ENCODE results near the gene TPPP. TPM values are rescaled to one million over a fixed set of nuclear protein-coding genes. Genes with fewer than 3 reads are reported as not detected.
A peak's percentile ranks its signal among the peaks of the same experiment; 100 is the strongest.

TPPP gene
- total and polyA plus RNA-seq, 9 donors: 1.1 to 8.8 (median 2.3) TPM

DNA sequence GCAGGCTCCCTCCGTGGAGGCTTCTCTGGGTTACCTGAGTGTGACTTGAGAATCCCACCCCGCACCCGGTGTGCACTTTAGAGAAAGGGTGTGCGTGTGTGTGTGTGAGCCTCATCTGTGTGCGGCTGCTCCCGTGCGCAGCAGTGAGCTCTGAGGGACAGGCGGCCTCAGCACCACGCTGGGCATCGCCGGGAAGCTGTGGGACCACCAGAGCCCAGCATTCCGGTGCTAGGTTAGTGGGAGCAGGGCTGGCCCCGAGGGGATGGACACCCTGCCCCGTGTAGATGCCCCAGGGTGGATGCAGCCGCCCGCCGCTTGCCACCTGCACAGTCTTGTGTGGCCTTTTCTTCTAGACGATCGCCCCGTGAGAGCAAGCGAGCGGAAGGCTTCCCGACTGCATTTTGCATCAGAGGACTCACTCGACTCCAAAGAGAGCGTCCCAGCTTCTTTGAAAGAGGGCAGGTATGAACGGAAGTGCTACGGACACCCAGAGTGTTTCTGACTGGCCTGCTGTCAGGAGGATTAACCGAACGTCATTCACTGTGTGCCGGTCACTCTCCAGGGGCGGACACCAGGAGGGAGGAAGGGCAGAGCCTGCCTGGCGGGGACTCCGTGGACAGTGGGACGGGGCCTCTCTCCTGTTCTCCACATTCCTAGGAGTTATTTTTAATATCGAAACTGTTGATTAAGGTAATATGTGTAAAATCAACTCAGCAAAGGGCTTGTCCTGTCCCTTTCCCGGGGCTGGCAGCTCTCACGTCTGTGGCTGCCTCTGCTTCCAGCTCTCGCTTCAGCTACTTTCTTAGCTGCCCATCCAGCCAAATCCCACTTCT is 68.8 kb downstream of the TPPP start:
- TF ChIP-seq, protein P1, sequence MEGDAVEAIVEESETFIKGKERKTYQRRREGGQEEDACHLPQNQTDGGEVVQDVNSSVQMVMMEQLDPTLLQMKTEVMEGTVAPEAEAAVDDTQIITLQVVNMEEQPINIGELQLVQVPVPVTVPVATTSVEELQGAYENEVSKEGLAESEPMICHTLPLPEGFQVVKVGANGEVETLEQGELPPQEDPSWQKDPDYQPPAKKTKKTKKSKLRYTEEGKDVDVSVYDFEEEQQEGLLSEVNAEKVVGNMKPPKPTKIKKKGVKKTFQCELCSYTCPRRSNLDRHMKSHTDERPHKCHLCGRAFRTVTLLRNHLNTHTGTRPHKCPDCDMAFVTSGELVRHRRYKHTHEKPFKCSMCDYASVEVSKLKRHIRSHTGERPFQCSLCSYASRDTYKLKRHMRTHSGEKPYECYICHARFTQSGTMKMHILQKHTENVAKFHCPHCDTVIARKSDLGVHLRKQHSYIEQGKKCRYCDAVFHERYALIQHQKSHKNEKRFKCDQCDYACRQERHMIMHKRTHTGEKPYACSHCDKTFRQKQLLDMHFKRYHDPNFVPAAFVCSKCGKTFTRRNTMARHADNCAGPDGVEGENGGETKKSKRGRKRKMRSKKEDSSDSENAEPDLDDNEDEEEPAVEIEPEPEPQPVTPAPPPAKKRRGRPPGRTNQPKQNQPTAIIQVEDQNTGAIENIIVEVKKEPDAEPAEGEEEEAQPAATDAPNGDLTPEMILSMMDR (IDR thresholded peaks at IDR 0.05): no peak
- TF ChIP-seq POLR2A (IDR thresholded peaks at IDR 0.05) (no peak), EP300 (IDR thresholded peaks at IDR 0.05) (no peak)
- Histone ChIP-seq H3K4me1 (ENCODE audit: insufficient read depth) (no peaks in the 10 kb centered on the region), H3K4me3 (no peak overlapping the region), H3K9me3 (no peaks in the 10 kb centered on the region), H3K27ac (no peak overlapping the region), H3K27me3 (no peaks in the 10 kb centered on the region), H3K36me3 (no peaks in the 10 kb centered on the region)
- no peak for DNase-seq
- intact Hi-C loops (cut with DNase I): no loop called here
- 89 to 93% (median 89%) methylated on average over 38 of the region's 38 CpGs for WGBS, 3 donors

DNA sequence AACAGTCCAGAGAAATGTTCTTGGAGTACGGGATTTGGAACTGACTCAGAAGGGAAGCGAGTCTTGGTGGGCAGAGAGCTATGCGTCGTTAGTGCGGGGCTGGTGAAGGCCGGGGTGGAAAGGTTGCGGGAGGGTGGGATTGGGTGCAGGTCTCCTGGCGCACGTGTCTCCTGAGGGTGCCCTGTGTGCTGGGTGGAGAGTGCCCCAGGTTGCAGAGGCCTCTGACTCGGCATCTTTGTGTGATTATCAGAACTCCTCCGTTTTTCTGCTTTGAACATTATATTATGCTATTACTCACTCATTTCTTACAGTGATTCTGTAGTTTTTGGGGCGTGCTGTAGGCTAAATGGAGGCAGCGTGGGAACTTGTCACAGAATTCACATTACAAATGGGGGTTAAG is 69.6 kb downstream of the TPPP start:
- TF ChIP-seq EP300 (IDR thresholded peaks at IDR 0.05) (no peak), POLR2A (IDR thresholded peaks at IDR 0.05) (no peak)
- TF ChIP-seq, protein P1 (IDR thresholded peaks at IDR 0.05): no peak
- Histone ChIP-seq H3K9me3 (no peaks in the 10 kb centered on the region), H3K4me3 (no peak overlapping the region), H3K27me3 (no peaks in the 10 kb centered on the region), H3K4me1 (ENCODE audit: insufficient read depth) (no peaks in the 10 kb centered on the region), H3K27ac (no peak overlapping the region), H3K36me3 (no peaks in the 10 kb centered on the region)
- intact Hi-C loops (cut with DNase I): no loop called here
- WGBS, 3 donors: 90 to 95% (median 93%) methylated on average over 13 of the region's 13 CpGs
- no peak for DNase-seq

DNA sequence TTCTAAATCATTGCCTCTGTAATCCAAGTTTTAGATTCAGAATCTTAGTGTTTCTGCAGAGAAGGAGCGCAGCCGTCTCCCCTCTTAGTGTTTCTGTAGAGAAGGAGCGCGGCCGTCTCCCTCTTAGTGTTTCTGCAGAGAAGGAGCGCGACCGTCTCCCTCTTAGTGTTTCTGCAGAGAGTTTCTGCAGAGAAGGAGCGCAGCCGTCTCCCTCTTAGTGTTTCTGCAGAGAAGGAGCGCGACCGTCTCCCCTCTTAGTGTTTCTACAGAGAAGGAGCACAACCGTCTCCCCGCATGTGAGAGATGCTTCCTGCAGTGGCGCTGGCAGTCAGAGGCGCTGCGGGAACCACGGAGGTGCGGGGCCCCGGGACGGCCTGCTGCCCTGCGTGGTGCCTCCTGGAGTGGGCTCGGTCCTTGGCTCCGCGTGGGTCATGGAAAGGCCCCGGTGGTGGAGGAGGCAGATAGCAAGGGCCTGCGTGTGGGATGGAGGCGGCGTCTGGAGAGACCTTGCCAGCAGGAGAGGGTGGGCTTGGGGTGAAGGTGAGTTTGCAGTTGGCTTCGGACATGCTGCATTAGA is 70.1 kb downstream of the TPPP start:
- Histone ChIP-seq H3K4me1 (ENCODE audit: insufficient read depth) (no peaks in the 10 kb centered on the region), H3K9me3 (no peaks in the 10 kb centered on the region), H3K27me3 (no peaks in the 10 kb centered on the region), H3K4me3 (no peak overlapping the region), H3K27ac (no peak overlapping the region), H3K36me3 (no peaks in the 10 kb centered on the region)
- WGBS, 3 donors: 87 to 90% (median 90%) methylated on average over 31 of the region's 31 CpGs
- no peak for DNase-seq
- intact Hi-C loops (cut with DNase I): no loop called here
- TF ChIP-seq, protein P1 (IDR thresholded peaks at IDR 0.05): no peak
- TF ChIP-seq EP300 (IDR thresholded peaks at IDR 0.05) (no peak), POLR2A (IDR thresholded peaks at IDR 0.05) (no peak)

DNA sequence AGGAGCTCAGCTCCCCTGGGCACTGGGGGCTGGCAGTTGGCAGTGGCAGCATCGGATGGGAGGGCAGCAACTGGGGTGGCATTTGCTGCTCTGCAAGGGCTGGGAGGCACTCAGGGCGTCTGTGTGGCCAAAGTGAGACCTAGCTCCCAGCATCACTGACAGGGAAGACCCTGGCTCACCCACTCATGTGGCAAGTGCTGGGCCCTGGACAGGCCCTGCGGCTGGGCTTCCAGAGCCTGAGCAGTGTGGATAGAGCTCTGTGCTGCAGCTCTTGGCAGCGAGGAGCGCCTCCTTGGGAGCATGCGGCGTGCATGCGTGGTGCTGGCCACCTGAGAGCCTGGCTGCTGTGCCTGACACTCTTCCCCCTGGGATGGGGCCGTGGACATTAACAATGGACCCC is 70.8 kb downstream of the TPPP start:
- peak in 2 of 5 donors; percentile 11 to 17 for DNase-seq
- H3K36me3 ChIP-seq: no peaks in the 10 kb centered on the region
- H3K9me3 ChIP-seq: no peaks in the 10 kb centered on the region
- no peaks in the 10 kb centered on the region for H3K4me1 ChIP-seq (ENCODE audit: insufficient read depth)
- H3K27ac ChIP-seq: no peak overlapping the region
- no peak overlapping the region for H3K4me3 ChIP-seq
- H3K27me3 ChIP-seq: no peaks in the 10 kb centered on the region
- WGBS, 3 donors: 90 to 93% (median 93%) methylated on average over 9 of the region's 9 CpGs
- TF ChIP-seq EP300 (IDR thresholded peaks at IDR 0.05): no peak
- TF ChIP-seq POLR2A (IDR thresholded peaks at IDR 0.05): no peak
- TF ChIP-seq, protein P1 (IDR thresholded peaks at IDR 0.05): no peak
- intact Hi-C loops (cut with DNase I): no loop called here

All from ovary (tissue), 9 donors.